ENCODE measurements around the gene OBSL1.

OBSL1 gene

GRCh38 chr2:219511547-219512325, 59.6 kb downstream of the OBSL1 start:
- DNase-seq (ENCODE audit: low read depth) = no peak

GRCh38 chr2:219510512-219511135, 60.7 kb downstream of the OBSL1 start:
- no peak for DNase-seq (ENCODE audit: low read depth)

DNA sequence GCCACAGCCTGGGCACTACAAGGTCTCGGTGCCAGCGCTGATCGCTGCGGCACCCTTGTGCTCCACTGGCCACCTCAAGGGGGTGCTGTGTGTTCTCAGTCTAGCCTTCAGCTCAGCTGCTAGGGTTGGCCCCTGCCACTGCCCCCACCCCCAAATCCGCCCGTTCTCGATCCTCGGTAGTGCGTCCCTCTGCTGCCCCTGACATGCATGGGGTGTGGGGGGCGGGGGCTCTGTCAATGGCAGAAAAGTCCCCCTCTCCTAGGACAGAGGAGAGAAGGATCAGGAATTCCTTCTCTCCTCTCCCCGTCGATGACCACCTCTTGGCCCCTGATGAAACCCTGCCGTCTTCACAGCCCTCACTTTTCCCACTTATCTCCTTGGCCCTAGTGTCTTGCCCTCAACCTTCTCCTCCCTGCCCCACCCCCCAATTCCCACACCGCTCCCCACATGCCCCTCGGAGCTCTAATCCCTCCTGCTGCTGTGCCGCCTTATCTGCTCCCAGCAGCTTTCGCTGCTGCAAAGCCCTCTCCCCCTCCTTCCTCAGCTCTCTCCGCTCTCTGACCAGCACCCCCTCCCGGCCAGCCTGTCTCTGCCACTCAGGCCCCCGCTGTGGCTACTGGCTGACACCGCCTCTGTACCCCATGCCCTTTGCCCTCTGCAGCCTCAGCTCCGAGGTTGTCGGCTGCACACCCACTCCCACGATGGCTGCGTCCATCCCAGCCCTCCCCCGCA, 61.4 kb downstream of the OBSL1 start:
- DNase-seq (ENCODE audit: low read depth) = peak; percentile 50

DNA sequence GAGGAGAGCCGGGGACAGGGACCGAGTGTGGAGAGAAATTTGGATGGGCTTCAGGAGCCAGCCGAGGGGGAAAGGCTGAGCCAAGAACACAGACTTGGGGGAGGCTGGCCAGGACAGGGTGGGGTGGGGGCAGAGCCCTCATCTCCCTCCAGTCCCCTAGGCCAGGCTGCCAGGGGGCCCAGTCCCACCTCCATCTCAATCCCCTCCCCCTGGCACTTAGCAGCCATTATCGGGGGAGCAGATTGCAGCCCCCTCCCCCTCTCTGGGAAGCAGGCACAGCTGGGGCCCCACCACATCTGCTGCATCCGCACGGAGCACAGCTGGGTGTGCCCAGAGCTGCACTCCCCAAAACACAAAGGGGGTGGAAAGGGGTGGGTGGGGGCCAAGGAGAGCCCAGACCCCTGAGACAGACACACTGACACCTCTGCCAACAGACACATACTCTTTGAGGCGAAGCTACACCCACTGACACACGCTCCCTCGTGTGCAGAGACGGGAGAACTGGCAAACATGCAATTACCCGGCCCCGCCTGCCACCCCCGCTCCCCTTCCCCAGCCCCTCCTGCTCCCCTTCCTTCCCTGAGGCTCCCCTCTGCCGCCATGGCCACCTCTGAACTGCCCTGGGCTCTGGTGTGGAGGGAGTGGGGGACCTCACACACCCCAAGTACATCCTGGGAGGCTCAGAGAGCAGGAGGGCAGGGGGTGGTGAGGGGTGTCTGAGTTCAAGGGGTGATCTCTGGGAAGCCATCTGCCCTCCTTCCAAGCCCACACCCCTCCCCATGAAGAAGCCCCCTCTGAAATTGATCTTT, 62.2 kb downstream of the OBSL1 start:
- DNase-seq (ENCODE audit: low read depth) = no peak

DNA sequence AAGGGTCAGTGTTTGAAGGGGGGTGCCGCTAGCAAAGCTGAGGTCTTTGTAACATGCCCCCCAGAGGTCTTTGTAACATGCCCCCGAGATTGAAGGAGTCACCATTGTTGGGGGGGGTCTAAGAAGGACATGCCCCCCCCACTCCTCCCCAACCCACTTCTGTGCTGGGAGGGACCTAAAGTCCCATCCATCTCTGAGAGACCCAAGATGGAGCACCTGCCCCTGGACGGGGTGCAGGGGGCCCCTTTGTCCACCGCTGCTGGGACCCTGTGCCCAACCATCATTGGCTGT, 63.0 kb downstream of the OBSL1 start:
- no peak for DNase-seq (ENCODE audit: low read depth)

DNA sequence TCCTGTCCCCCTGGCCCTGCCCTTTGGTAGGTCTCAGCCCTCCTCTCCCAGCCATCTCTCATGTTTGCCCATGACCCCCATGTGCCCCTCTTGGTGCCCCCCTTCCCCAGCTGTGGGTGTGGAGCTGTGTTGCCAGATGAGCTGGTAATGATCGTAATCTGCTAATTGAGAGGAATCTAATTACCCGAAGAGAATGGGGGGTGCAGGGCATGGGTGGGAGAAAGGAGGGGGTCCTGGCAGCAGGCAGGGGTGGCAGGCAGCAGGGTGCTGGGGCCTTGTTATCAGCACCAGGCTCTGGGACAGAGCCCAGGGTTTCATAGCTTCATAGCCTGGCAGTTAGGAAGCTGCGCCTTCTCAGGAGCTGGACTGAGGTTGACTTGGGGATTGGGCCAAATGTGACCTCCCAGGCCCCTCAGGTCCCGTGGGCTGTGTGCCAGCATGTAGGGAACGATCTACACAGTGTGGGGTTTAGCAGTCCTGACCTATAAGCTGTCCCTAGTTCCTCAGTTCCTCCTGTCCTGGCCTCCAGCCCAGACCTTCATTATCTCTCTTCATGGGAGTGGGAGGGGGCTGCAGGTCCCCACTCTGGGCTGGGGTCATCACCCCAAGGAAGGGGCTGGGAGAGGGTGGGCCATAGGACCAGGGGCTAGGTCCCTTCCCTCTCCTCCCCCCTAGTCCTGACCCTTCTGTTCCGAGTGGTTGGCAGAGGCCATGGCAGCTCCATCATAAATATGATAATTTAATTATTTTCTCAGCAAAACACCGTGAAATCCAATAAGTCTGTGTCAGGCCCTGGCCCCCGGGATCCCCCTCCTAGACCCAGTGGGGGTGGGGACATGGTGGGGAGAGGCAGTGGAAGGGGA, 63.5 kb downstream of the OBSL1 start:
- no peak for DNase-seq (ENCODE audit: low read depth)

GRCh38 chr2:219506802-219507526, 64.4 kb downstream of the OBSL1 start:
- no peak for DNase-seq (ENCODE audit: low read depth)

GRCh38 chr2:219506153-219506801, 65.1 kb downstream of the OBSL1 start:
- DNase-seq (ENCODE audit: low read depth) = no peak

- DNase-seq (ENCODE audit: low read depth) = no peak
Observed at GRCh38 chr2:219505585-219505984, 65.8 kb downstream of the OBSL1 start.

DNA sequence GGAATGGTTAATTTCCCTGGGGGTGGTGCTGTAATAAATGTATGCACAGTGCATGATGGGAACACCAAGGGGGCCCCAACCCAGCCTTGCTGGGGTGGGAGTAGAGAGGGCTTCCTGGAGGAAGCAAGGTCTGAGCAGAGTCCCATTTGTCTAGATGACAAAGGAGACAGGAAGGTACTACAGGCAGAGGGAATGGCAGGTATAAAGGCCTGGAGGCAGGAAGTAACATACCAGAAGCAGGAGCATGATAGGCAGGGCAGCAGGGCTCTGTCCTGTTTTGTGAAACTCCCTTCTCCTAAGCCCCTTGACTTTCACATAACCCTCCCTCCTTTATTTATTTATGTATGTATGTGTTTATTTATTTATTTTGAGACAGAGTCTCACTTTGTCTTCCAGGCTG, 68.7 kb downstream of the OBSL1 start:
- no peak for DNase-seq (ENCODE audit: low read depth)

GRCh38 chr2:219501849-219502248, 69.5 kb downstream of the OBSL1 start:
- DNase-seq (ENCODE audit: low read depth) = no peak

Data from activated T-cell treated with anti-CD3 and anti-CD28 coated beads for 48 hours (primary cell).